Stimulated activated CD4-positive, alpha-beta T cell treated with anti-CD3 and anti-CD28 coated beads, Interleukin-2, amount 100 ng/mL, for 48 hours (primary cell): ENCODE results near the gene SMYD3.

Experiments
- DNase-seq, 2 donors: peaks; one replicate each; pipeline ENCODE4 v3.0.0-alpha.2; 2020

The SMYD3 gene

DNA sequence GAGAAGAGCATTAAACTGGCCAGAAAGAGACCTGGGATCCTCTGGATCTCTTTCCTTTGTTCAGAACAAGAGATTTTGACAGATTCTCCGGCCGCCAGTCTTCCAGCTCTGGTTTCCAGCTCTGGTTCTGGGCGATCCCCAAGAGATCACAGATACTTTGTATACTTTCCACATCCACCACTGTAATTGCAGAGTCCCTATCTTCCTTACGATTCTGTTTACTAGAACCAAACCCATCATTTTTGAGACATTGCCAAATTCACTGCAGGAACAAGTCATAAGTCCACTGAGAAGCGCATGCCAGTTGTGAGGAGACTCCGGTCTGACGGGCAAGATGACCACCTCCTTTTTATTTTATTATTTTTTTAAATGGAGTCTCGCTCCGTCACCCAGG lies 505.2 kb downstream of the SMYD3 start:
- no peak for DNase-seq

DNA sequence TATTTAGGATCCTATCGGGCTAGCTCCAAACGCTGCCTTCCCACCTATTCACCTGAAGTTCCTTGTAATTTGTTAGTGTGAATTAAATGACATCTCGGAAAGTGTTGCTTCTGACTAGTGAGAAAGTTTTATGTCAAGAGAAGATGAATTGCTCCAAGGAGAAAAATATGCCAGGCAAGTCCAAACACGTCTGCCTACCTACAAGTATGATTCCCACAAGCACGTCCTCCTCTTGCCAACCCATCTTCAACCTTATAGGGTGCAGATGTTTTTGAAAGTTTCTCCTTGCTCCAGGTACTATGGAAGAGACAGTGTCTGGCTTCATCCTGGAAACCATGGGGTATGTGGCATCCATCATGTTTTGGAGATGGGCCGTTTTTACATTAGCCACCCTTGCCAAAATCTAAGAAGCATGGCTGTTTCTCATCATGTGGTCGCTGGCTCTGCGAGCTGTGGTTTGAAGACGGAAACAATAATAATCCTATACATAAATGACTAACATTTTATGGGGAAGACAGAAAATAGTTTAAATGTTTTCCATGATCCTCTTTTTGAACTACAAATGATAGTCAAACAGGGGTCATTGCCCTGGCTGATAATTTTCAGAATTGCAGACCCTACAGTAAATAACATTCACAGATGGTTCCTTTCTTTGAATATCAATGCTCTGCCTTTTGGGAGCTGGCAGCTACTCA lies 505.8 kb downstream of the SMYD3 start:
- DNase-seq = no peak

DNA sequence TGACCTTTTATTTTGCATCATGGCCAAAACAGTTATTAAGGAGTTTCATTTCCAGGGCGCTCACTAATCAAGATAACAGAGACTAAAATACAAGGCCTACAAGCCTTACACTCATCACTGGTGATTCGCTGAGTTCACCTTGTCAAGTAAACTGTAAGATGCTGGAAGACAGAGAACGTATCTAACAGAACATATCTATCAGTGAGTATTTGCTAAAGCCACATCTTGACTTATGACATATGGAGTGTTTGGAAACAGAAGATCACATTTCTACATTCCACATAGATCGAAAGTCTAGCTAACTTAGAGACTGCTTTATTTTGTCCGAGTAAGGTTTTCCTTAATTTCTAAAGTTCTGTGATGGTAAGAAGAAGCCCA lies 506.5 kb downstream of the SMYD3 start:
- no peak for DNase-seq

- DNase-seq = no peak
Measured at GRCh38 chr1:245999697-246000637, 507.1 kb downstream of the SMYD3 start.

DNA sequence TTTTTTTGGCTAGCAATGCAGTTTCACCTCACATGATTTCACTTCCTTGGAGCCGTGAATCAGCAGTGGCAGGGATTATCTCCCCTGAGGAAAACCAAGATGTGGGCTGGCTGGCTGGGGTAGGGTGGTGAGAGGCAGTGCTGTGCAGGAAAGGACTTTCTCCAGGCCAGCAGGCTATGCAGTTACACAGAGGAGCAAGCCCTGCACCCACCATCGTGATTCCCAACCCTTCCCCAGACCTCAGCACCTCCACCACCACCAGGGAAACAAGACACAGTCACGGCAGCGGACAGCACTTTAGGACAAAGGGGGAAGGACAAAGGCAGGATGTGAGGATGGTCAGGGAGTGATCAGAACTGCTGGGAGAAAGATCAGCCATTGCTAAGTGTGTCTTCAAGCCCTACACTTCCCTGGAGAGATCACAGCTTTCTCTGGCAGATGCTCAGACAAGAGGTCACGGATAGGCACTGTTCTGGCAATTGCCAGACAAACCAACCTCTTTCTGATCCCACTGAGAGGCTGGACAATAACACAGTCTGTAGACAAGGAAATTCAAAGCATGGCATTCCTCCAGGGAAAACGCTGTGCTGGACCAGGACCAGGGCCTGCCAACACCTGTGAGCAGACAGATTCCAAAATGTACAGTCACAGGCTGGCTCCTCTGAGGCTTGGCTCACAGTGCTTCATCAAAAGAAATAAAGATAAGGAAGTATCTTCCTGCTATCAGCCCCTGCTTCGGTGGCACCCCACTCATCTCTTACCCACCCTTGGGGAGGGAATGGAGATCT lies 509.4 kb downstream of the SMYD3 start:
- DNase-seq = no peak

GRCh38 chr1:245996811-245997210 lies 510.3 kb downstream of the SMYD3 start:
- DNase-seq = no peak

GRCh38 chr1:245995474-245995873 lies 511.6 kb downstream of the SMYD3 start:
- no peak for DNase-seq

DNA sequence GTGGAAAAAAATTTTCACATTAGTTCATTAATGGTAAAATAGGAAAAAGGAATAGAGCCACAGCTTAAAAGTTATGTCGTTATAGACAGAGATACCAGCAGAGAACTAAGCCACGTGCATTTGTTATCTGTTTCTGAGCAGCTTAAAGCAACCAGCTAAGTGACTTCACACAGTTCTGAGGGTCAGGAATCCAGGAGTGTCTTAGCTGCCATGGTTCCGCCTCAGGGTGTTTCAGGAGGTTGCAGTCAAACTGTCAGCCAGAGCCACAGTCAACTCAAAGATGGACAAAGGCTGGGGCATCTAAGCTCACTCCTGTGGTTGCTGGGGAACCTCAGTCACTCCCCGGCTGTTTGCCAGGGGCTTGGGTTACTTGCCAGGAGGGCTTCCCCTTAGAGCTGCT lies 515.8 kb downstream of the SMYD3 start:
- no peak for DNase-seq

DNA sequence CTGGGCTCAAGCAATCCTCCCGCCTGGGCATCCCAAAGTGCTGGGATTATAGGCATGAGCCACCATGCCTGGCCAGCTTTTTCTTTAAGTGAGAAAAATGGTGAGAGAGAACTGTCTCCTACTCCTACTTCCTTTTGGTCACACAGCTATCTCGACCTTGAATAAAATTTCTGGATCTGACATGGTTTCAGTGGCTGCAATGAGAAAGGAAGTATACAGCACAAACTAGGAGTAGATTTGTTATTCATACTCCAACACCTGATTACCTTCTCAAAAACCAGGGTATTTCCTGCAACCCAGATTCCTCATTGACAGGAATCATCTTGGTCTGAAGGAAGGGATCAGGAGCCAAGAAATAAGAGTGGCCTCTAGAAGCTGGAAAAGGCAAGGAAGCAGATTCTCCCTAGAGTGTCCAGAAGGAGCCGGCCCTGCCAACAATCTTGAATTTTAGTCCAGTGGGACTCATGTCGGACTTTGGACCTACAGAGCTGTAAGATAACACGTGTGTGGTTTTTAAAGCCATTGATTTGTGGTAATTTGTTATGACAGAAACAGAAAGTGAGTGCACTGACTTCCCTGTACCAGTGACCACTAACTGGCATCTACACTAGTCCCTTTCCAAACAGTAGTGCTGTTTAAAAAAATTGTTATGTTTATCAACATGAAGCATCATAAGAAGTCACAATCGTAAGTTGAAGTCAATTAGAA lies 516.6 kb downstream of the SMYD3 start:
- DNase-seq = no peak

DNA sequence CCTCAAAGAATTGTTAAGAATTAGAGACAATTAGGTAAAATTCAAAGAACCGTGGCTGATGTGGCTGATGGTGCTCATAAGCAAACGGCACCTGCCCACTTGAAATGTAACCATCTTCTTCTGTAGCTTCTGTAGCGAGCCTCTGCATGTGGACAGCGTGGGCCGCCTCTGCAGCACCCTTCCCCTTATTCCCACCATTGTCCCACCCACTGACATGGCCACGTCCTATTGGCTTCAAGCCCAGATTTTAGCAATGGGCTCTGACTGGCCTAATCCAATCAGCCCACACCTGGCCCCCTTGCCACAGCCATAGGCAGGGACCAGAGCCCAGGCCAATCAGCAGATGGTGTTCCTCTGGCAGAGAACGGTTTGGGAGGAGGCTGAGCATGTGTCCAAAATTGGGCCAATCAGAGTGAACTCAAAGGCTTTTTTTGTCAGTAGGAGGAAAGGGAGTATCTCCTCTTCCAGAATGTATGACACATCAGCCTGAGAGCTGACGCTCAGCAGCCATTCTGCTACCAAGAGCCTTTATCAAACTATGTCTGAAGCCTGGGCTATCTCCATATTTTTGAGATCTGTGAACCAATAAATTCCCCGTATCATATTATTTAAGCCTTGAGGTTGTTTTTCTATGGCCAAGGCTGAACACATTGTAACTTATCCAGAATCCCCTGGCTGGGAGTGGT lies 518.5 kb downstream of the SMYD3 start:
- no peak for DNase-seq

DNA sequence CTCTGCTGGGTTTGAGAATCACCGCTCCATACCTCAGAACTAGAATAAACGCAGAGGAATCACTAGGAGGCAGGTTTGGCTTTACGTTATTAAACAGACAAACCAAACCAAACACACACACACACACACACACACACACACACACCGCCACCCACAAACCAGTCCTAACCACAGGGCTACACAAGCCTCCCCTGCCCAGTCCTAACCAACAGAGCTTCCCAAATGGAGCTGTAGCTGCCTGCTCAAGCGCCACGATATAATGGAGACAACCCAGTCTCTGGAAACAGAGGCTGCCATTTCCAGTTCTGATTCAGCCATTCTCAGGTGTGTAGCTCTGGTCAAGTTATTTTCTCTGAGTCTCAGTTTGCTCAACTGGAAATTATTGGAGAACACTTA lies 519.1 kb downstream of the SMYD3 start:
- no peak for DNase-seq

GRCh38 chr1:245987577-245987976 lies 519.5 kb downstream of the SMYD3 start:
- no peak for DNase-seq

GRCh38 chr1:245987219-245987545 lies 519.9 kb downstream of the SMYD3 start:
- no peak for DNase-seq

DNA sequence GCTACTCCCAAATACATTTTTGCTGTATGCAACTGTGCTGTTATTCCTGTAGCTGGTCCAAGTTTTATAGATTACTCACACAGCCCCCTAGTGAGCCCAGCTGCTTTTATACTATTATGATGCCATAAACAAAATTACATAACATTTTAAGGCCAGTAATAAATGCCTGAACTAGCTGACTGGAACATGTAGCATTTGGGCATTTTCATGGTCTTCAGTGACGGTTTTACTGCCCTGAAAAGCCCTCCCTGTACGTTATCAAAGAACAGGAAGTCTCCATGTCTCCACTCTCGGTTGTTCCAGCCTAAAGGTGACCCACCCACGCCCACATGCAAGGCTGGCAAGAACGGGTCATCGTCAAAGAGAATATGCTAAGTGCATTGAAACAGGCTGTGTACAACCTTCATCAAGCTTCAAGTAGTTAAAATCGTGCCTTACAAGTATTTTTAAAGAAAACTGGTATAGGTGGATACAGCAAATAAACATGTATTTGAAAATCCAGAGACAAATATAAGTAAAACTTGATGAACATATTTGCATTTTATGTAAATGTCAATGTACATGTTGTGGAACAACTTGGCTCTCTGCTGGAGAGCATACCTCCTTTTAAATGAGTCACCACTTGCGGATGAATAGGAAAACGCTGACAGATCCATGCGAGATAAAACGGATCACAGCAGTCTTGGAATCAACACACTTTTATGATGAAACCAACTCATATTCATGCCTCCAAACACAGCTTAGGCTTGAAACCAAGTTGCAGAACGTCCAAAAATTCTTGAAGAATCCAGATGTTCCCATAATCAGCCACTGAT lies 520.5 kb downstream of the SMYD3 start:
- DNase-seq = no peak

- DNase-seq = no peak
Measured at GRCh38 chr1:245984390-245985155, 522.5 kb downstream of the SMYD3 start.

DNA sequence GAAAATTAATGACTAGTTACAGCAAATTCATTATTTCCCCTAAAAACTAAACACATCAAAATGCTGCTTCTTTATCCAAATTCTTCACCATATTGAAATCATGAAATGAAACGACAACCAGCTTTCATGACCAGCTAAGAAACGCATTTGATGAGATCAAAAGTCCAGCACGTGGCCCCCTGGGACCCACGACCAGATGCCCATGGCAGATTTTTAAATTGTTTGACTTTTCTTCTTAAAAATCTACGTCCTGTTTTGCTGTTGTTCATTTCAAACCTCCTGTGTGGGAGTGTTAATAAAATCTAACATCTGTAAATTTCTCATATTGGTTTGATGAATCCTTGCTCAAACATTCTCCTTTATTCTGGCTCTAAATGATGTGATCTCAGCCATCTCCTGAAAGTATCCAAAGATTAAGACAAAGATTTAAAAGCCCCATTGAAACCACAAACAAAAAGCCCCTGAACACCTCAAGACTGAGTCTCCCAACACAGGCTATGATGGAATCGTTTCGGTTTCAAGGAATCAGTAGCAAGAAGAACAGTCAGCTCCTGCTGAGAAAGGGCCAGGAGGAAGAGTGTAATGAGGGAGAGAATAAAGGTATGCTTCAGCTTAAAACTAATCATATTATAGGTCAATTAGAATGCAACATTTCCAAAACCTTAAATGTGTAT lies 523.6 kb downstream of the SMYD3 start:
- no peak for DNase-seq

- DNase-seq = no peak
Measured at GRCh38 chr1:245979589-245979988, 527.5 kb downstream of the SMYD3 start.

DNA sequence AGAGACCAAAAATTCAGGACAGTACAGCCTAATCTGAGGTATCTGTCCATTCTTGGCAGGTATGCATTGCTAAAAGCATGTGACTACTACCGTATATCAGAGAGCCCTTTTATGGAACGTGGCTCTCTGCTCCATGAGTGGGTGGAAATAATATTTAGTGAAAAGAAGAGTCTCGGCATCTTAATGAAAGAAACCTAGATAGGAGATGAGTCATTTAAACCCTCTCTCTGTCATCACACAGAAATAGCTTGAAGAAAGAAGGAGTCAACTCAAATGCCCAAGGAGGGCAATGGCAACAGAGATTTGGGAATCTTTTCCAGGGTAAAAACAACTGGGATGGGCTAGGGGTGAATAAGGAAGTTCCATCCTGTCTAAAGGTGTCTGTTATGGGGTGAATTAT lies 528.2 kb downstream of the SMYD3 start:
- DNase-seq = no peak

GRCh38 chr1:245972476-245972875 lies 534.6 kb downstream of the SMYD3 start:
- DNase-seq = no peak

GRCh38 chr1:245971711-245972085 lies 535.4 kb downstream of the SMYD3 start:
- no peak for DNase-seq
